Caco-2 (cell line): ENCODE measurements around the gene UNC13C. TPM values are rescaled to one million over a fixed set of nuclear protein-coding genes. Genes with fewer than 3 reads are reported as not detected.

ENCODE experiments used
- BruUV-seq: library from RNA; stranded (reverse); fragments of 400-500 nt; replicated peaks from 2 replicates; lab custom pipeline; 2021; lab: Mats Ljungman, UMichigan
- CTCF ChIA-PET: fragments of 300-600 bp; sonication (Branson Sonifier 250); formaldehyde crosslinking; loops from one replicate; lab custom pipeline; 2022; ENCODE audit warnings: antibody characterized with exemption; lab: Charles Lee
- POLR2A ChIA-PET: fragments of 300-600 bp; sonication (Branson Sonifier 250); formaldehyde crosslinking; loops from one replicate; lab custom pipeline; 2022; ENCODE audit warnings: antibody characterized with exemption; lab: Charles Lee
- DNase-seq, 2 experiments: peaks; one replicate each; pipeline versions ENCODE4 v3.0.0 to v3.0.0-alpha.2; 2020 to 2022
- H3K27me3 ChIP-seq: replicated peaks from 2 replicates; pipeline ENCODE4 v1.6.0; 2011; ENCODE audit warnings: low read length; ENCODE audit not compliant: control insufficient read depth, insufficient read depth
- H3K36me3 ChIP-seq: 2 replicates; pipeline ENCODE4 v1.5.1; 2011; ENCODE audit warnings: low read length; ENCODE audit not compliant: control insufficient read depth, insufficient read depth
- H3K4me1 ChIP-seq: fragments of 250-450 bp; sonication (Bioruptor Pico); 2 replicates; pipeline ENCODE4 v1.5.1; 2020; ENCODE audit warnings: mild to moderate bottlenecking
- H3K4me3 ChIP-seq: 2 replicates; pipeline ENCODE4 v1.5.1; 2011; ENCODE audit warnings: low read depth, mild to moderate bottlenecking, control low read depth, low read length
- H3K9me3 ChIP-seq: fragments of 250-450 bp; sonication (Bioruptor Pico); 2 replicates; pipeline ENCODE4 v1.5.1; 2020; ENCODE audit warnings: mild to moderate bottlenecking, moderate library complexity
- H3K27ac Mint-ChIP-seq: one replicate; pipeline ENCODE4 v1.8.0; 2022; ENCODE audit warnings: mixed read lengths; ENCODE audit not compliant: unreplicated experiment
- H3K27me3 Mint-ChIP-seq: one replicate; pipeline ENCODE4 v1.8.0; 2022; ENCODE audit warnings: mixed read lengths; ENCODE audit not compliant: insufficient read depth, unreplicated experiment
- H3K36me3 Mint-ChIP-seq: one replicate; pipeline ENCODE4 v1.8.0; 2022; ENCODE audit warnings: mild to moderate bottlenecking, mixed read lengths; ENCODE audit not compliant: insufficient read depth, unreplicated experiment
- H3K4me1 Mint-ChIP-seq: one replicate; pipeline ENCODE4 v1.8.0; 2022; ENCODE audit warnings: low read depth, mixed read lengths; ENCODE audit not compliant: unreplicated experiment
- H3K4me3 Mint-ChIP-seq: one replicate; pipeline ENCODE4 v1.8.0; 2022; ENCODE audit warnings: mild to moderate bottlenecking, moderate library complexity, mixed read lengths; ENCODE audit not compliant: unreplicated experiment
- H3K9me3 Mint-ChIP-seq: one replicate; pipeline ENCODE4 v1.8.0; 2022; ENCODE audit warnings: mixed read lengths; ENCODE audit not compliant: unreplicated experiment
- intact Hi-C: fragments of 100-400 bp; cut with micrococcal nuclease; formaldehyde crosslinking; loops from one replicate; pipeline ENCODE4 v1.10.0; 2022; ENCODE audit not compliant: unreplicated experiment
- total RNA-seq: library from RNA; stranded (reverse); gene quantifications from 2 replicates; pipeline ENCODE4 v1.2.3, GENCODE V29; 2022
- TF ChIP-seq, protein P1 (sequence below), 2 experiments: fragments of 200-600 bp in 1 of 2; IDR thresholded peaks; 1 replicate in 1 of 2; 2 replicates in 1 of 2; pipeline versions ENCODE4 v1.5.1 to v1.8.0; 2011 to 2022; ENCODE audit warnings: antibody characterized with exemption in 1 of 2, control low read depth in 1 of 2, inconsistent platforms in 1 of 2, low read depth in 1 of 2, low read length in 1 of 2, mild to moderate bottlenecking in 1 of 2, moderate library complexity in 1 of 2; ENCODE audit not compliant: insufficient read depth in 1 of 2, severe bottlenecking in 1 of 2, unreplicated experiment in 1 of 2

Gene UNC13C
- total RNA-seq, 1 experiment from 2014 or later: 2.9 TPM

DNA sequence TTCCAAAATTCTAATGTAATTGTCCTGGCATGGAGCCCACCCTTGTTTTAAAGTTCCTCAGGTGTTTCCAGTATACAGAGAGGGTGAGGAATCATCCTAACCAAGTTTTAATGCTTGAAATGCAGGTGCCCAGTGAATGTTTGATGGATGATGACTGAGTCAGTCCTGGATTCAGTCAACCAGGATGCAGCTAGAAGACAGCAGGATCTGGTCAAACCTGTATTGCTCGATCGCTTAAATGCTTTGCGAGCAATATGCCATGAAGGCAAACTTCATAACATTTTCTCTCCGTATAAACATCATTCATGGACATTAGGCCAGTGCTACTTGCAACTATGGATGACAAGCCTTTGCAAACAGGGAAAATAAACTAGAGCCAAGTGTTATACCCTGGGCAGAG lies 627.3 kb downstream of the UNC13C start:
- Histone ChIP-seq H3K27me3 (no peaks in the 10 kb centered on the region), H3K36me3 (no peaks in the 10 kb centered on the region), H3K4me1 (no peaks in the 10 kb centered on the region), H3K9me3 (no peaks in the 10 kb centered on the region), H3K4me3 (no peak overlapping the region)
- H3K27me3 Mint-ChIP-seq: no peaks in the 10 kb centered on the region
- no peak for DNase-seq
- H3K36me3 Mint-ChIP-seq: no peaks in the 10 kb centered on the region
- H3K4me1 Mint-ChIP-seq: no peaks in the 10 kb centered on the region
- intact Hi-C loops: no loop called here
- ChIA-PET CTCF (no interaction called here), POLR2A (no interaction called here)
- TF ChIP-seq, protein P1, sequence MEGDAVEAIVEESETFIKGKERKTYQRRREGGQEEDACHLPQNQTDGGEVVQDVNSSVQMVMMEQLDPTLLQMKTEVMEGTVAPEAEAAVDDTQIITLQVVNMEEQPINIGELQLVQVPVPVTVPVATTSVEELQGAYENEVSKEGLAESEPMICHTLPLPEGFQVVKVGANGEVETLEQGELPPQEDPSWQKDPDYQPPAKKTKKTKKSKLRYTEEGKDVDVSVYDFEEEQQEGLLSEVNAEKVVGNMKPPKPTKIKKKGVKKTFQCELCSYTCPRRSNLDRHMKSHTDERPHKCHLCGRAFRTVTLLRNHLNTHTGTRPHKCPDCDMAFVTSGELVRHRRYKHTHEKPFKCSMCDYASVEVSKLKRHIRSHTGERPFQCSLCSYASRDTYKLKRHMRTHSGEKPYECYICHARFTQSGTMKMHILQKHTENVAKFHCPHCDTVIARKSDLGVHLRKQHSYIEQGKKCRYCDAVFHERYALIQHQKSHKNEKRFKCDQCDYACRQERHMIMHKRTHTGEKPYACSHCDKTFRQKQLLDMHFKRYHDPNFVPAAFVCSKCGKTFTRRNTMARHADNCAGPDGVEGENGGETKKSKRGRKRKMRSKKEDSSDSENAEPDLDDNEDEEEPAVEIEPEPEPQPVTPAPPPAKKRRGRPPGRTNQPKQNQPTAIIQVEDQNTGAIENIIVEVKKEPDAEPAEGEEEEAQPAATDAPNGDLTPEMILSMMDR (IDR thresholded peaks at IDR 0.05; ENCODE audit: insufficient read depth in 1 of 2, low read depth in 1 of 2, low read length in 1 of 2, severe bottlenecking in 1 of 2, unreplicated experiment in 1 of 2): no peak
- H3K9me3 Mint-ChIP-seq: no peaks in the 10 kb centered on the region
- no peak overlapping the region for H3K4me3 Mint-ChIP-seq
- H3K27ac Mint-ChIP-seq: no peak overlapping the region
- no TSS peak for BruUV-seq

DNA sequence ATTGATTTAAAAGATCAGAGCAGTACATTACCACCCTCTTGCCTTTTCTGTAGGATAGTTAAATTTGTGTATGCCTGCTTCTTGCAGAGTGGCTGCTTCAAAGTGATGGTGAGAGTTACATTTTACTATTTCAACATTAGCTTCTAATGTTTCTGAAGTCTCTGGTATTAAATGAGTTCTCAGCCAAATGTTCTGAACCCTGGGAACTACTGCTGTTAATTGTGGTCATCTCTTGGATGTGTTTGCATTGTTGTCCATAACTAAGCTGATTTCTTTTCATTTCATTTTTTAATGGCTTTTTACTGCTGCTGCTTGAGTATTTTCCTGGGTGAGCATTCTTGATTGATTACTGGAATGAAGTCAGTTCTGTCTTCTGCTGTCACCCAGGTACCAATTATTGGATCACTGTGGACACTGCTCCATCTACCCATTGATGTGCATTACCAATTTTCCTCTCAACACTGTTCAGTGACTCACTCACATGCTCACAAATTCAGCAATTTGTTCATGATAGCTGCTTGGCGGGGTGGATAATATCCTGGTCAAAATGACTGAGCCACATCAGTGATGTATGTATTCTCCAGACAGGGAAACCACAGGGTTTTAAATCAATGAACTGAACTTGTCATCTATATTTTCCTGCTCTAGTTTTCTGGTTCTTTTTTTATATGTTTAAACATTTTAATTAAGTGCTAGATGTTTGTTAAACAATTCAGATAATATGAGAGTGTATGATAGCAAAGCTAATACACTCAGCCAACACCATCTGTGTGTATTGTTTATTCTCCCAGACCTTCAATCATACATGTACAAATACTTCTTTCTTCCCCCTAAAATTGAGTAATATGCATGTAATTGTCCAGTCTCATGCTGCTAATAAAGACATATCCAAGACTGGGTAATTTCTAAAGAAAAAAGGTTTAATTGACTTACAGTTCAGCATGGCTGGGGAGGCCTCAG lies 630.9 kb downstream of the UNC13C start:
- POLR2A ChIA-PET: no interaction called here
- H3K27me3 Mint-ChIP-seq: no peaks in the 10 kb centered on the region
- CTCF ChIA-PET: no interaction called here
- H3K36me3 Mint-ChIP-seq: no peaks in the 10 kb centered on the region
- no peaks in the 10 kb centered on the region for H3K36me3 ChIP-seq
- H3K27me3 ChIP-seq: no peaks in the 10 kb centered on the region
- TF ChIP-seq, protein P1 (IDR thresholded peaks at IDR 0.05; ENCODE audit: insufficient read depth in 1 of 2, low read depth in 1 of 2, low read length in 1 of 2, severe bottlenecking in 1 of 2, unreplicated experiment in 1 of 2): no peak
- no peak overlapping the region for H3K4me3 Mint-ChIP-seq
- H3K4me1 Mint-ChIP-seq: no peaks in the 10 kb centered on the region
- intact Hi-C loops: no loop called here
- no peaks in the 10 kb centered on the region for H3K9me3 ChIP-seq
- no peak overlapping the region for H3K4me3 ChIP-seq
- H3K4me1 ChIP-seq: no peaks in the 10 kb centered on the region
- no peaks in the 10 kb centered on the region for H3K9me3 Mint-ChIP-seq
- H3K27ac Mint-ChIP-seq: no peak overlapping the region
- no TSS peak for BruUV-seq
- DNase-seq: no peak

DNA sequence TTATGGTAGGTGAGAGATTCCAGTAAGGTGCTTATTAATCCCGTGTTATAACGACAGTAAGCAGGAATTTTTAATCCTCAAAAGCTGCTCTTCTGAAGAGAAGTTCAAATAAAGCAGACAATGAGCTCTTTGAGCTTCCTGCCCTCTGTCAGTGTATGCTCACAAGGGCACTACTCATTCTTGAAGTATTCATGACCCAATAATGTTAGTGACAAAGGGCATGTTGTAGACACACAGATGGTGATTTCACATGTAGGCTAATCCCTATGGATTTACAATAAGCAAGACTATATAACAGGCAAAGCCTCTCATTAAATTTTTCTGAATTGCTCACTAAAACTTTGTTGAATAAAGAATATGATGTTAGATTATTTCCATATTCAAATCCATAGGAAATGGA lies 639.9 kb downstream of the UNC13C start:
- no TSS peak for BruUV-seq
- H3K27ac Mint-ChIP-seq: no peak overlapping the region
- Histone ChIP-seq H3K36me3 (no peaks in the 10 kb centered on the region), H3K27me3 (no peaks in the 10 kb centered on the region), H3K4me3 (no peak overlapping the region), H3K9me3 (no peaks in the 10 kb centered on the region), H3K4me1 (peaks cover 16% of the 10 kb centered on the region)
- no peaks in the 10 kb centered on the region for H3K36me3 Mint-ChIP-seq
- no peaks in the 10 kb centered on the region for H3K27me3 Mint-ChIP-seq
- H3K4me1 Mint-ChIP-seq: no peaks in the 10 kb centered on the region
- ChIA-PET CTCF (no interaction called here), POLR2A (no interaction called here)
- DNase-seq: no peak
- no peak overlapping the region for H3K4me3 Mint-ChIP-seq
- TF ChIP-seq, protein P1 (IDR thresholded peaks at IDR 0.05; ENCODE audit: insufficient read depth in 1 of 2, low read depth in 1 of 2, low read length in 1 of 2, severe bottlenecking in 1 of 2, unreplicated experiment in 1 of 2): no peak
- no peaks in the 10 kb centered on the region for H3K9me3 Mint-ChIP-seq
- intact Hi-C loops: no loop called here
